Measurements from ENCODE around the gene UBE2V1.

DNA sequence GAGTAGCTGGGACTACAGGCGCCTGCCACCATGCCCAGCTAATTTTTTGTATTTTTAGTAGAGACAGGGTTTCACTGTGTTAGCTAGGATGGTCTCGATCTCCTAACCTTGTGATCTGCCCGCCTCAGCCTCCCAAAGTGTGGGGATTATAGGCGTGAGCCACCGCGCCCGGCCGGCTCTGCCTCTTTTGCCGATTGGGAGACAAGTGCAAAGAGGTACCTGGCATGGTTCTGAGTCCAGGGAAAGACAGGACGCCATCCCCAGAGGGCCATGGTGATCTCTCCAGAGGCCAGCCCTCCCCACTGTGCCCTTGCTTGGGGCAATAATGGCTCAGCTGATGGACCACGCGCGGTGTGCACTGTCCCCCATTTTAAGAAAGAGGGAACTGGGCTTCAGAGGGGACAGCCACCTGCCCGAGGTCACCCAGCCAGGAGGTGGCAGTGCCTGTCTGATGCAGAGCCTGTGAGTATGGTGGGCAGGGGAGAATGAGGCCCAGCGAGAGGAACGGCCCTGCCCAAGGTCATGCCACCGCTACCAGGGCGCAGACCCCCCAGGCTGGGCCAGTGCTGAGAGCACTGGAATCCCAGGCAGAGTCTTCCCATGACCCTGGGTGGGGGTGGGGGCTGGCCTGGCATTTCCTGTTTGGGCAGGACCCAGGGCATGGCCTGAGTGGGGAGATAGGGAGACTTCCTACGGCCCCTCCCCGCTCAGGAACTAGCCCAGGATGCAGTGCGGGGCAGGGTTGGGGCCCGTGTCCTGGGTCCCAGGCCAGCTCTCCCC, 69.2 kb downstream of the UBE2V1 start:
- TF ChIP-seq POLR2A (IDR thresholded peaks at IDR 0.05) = no peak
- TF ChIP-seq, protein P1, sequence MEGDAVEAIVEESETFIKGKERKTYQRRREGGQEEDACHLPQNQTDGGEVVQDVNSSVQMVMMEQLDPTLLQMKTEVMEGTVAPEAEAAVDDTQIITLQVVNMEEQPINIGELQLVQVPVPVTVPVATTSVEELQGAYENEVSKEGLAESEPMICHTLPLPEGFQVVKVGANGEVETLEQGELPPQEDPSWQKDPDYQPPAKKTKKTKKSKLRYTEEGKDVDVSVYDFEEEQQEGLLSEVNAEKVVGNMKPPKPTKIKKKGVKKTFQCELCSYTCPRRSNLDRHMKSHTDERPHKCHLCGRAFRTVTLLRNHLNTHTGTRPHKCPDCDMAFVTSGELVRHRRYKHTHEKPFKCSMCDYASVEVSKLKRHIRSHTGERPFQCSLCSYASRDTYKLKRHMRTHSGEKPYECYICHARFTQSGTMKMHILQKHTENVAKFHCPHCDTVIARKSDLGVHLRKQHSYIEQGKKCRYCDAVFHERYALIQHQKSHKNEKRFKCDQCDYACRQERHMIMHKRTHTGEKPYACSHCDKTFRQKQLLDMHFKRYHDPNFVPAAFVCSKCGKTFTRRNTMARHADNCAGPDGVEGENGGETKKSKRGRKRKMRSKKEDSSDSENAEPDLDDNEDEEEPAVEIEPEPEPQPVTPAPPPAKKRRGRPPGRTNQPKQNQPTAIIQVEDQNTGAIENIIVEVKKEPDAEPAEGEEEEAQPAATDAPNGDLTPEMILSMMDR (IDR thresholded peaks at IDR 0.05) = no peak

All from adrenal gland (tissue), 5 donors.